ENCODE measurements around the gene TMEM201.

The TMEM201 gene

DNA sequence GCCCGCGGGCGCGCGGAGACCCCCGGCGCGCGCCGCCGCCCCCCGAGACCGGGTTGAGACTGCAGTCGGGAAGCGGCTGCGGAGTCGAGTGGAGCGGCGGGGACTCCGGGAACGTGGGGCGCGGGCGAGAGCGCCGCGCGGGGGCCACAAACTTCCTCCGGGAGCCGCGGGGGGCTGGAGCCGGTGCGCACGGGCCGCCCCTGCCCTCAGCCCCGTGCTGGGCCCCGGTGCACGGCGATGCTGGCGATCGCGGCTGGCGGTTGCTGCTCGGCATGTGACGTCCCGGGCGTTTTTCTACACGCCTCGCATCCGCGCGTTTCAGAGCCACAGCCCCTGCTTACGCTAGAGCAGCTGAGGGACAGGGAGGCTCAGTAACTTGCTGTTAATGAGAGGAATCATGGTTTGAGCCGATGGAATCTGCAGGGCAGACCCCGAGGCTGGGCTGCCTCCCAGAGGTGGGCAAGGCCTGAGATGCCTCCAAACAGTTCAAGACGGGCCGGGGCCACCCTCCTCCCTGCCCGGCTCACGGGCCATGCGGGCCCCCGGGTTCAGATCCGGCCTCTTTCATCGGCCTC, 520 bp downstream of the TMEM201 start:
- H3K4ac ChIP-seq (ENCODE audit: low read depth in 1 of 2, low read length in 2 of 2), result no peak overlapping the region
- H3K18ac ChIP-seq (ENCODE audit: low read depth in 1 of 2, low read length in 2 of 2), result peak overlapping the region in 1 of 2 experiments; percentile 81
- H3K4me1 ChIP-seq (ENCODE audit: control insufficient read depth, insufficient read depth, low read depth, low read length), result peaks cover 25% of the 10 kb centered on the region
- WGBS, result 1% methylated on average over 59 of the region's 63 CpGs
- peak overlapping the region; percentile 89 for H3K9ac ChIP-seq (ENCODE audit: low read length)
- no peaks in the 10 kb centered on the region for H3K9me3 ChIP-seq (ENCODE audit: control insufficient read depth, low read length)
- H2BK15ac ChIP-seq (ENCODE audit: low read depth, poor library complexity, severe bottlenecking), result no peak overlapping the region
- H3K23ac ChIP-seq (ENCODE audit: low read length in 2 of 2), result peak overlapping the region in 1 of 2 experiments; percentile 80
- H2AK5ac ChIP-seq (ENCODE audit: low read length, severe bottlenecking), result no peak overlapping the region
- DNase-seq, result peak; percentile 55
- peak overlapping the region; percentile 44 for H2AFZ ChIP-seq (ENCODE audit: low read depth, low read length)
- no peak overlapping the region for H3K27ac ChIP-seq (ENCODE audit: low read length, poor library complexity, severe bottlenecking)
- H3K79me1 ChIP-seq (replicated peaks; ENCODE audit: low read length, poor library complexity, severe bottlenecking), result peaks cover 17% of the 10 kb centered on the region
- H3K14ac ChIP-seq (ENCODE audit: low read length in 2 of 2), result no peak overlapping the region
- H2BK120ac ChIP-seq (ENCODE audit: low read depth, low read length), result no peak overlapping the region
- no peaks in the 10 kb centered on the region for H3K27me3 ChIP-seq (ENCODE audit: control insufficient read depth in 1 of 2, insufficient read depth in 1 of 2, low read length in 2 of 2)
- H2BK5ac ChIP-seq (ENCODE audit: low read depth, low read length, poor library complexity, severe bottlenecking), result no peak overlapping the region
- H3K36me3 ChIP-seq (ENCODE audit: control insufficient read depth in 1 of 2, insufficient read depth in 2 of 2, low read depth in 1 of 2, low read length in 2 of 2), result peaks cover 3 to 9% of the 10 kb centered on the region in 2 experiments
- no peak overlapping the region for H4K91ac ChIP-seq (ENCODE audit: low read length)
- H2BK12ac ChIP-seq (ENCODE audit: low read length in 2 of 2), result no peak overlapping the region
- peak overlapping the region; percentile 89 for H3K4me3 ChIP-seq (ENCODE audit: insufficient read depth in 1 of 2, low read depth in 1 of 2, low read length in 2 of 2)
- peak overlapping the region; percentile 84 for H3K4me2 ChIP-seq (ENCODE audit: low read length, poor library complexity, severe bottlenecking)
- H4K8ac ChIP-seq (ENCODE audit: low read length), result peak overlapping the region; percentile 27

- peaks cover 28% of the 10 kb centered on the region for H3K4me1 ChIP-seq (ENCODE audit: control insufficient read depth, insufficient read depth, low read depth, low read length)
- peak overlapping the region; percentile 89 for H3K4me3 ChIP-seq (ENCODE audit: insufficient read depth in 1 of 2, low read depth in 1 of 2, low read length in 2 of 2)
- no peaks in the 10 kb centered on the region for H3K9me3 ChIP-seq (ENCODE audit: control insufficient read depth, low read length)
- no peak overlapping the region for H2BK15ac ChIP-seq (ENCODE audit: low read depth, poor library complexity, severe bottlenecking)
- peak overlapping the region; percentile 89 for H3K9ac ChIP-seq (ENCODE audit: low read length)
- H2BK12ac ChIP-seq (ENCODE audit: low read length in 2 of 2), result no peak overlapping the region
- H4K91ac ChIP-seq (ENCODE audit: low read length), result no peak overlapping the region
- no peaks in the 10 kb centered on the region for H3K27me3 ChIP-seq (ENCODE audit: control insufficient read depth in 1 of 2, insufficient read depth in 1 of 2, low read length in 2 of 2)
- H3K4ac ChIP-seq (ENCODE audit: low read depth in 1 of 2, low read length in 2 of 2), result no peak overlapping the region
- H4K8ac ChIP-seq (ENCODE audit: low read length), result peak overlapping the region; percentile 27
- H2BK5ac ChIP-seq (ENCODE audit: low read depth, low read length, poor library complexity, severe bottlenecking), result no peak overlapping the region
- H3K14ac ChIP-seq (ENCODE audit: low read length in 2 of 2), result no peak overlapping the region
- peaks cover under 1 to 9% of the 10 kb centered on the region in 2 experiments for H3K36me3 ChIP-seq (ENCODE audit: control insufficient read depth in 1 of 2, insufficient read depth in 2 of 2, low read depth in 1 of 2, low read length in 2 of 2)
- no peak overlapping the region for H2AK5ac ChIP-seq (ENCODE audit: low read length, severe bottlenecking)
- peak overlapping the region; percentile 44 for H2AFZ ChIP-seq (ENCODE audit: low read depth, low read length)
- peak overlapping the region in 1 of 2 experiments; percentile 81 for H3K18ac ChIP-seq (ENCODE audit: low read depth in 1 of 2, low read length in 2 of 2)
- no peak overlapping the region for H3K23ac ChIP-seq (ENCODE audit: low read length in 2 of 2)
- DNase-seq, result peak; percentile 25
- peak overlapping the region; percentile 84 for H3K4me2 ChIP-seq (ENCODE audit: low read length, poor library complexity, severe bottlenecking)
- no peak overlapping the region for H2BK120ac ChIP-seq (ENCODE audit: low read depth, low read length)
- no peak overlapping the region for H3K27ac ChIP-seq (ENCODE audit: low read length, poor library complexity, severe bottlenecking)
- peaks cover 22% of the 10 kb centered on the region for H3K79me1 ChIP-seq (replicated peaks; ENCODE audit: low read length, poor library complexity, severe bottlenecking)
- WGBS, result 29% methylated on average over 6 of the region's 6 CpGs
These were observed 1.0 kb downstream of the TMEM201 start for GRCh38 chr1:9589719-9590157.

DNA sequence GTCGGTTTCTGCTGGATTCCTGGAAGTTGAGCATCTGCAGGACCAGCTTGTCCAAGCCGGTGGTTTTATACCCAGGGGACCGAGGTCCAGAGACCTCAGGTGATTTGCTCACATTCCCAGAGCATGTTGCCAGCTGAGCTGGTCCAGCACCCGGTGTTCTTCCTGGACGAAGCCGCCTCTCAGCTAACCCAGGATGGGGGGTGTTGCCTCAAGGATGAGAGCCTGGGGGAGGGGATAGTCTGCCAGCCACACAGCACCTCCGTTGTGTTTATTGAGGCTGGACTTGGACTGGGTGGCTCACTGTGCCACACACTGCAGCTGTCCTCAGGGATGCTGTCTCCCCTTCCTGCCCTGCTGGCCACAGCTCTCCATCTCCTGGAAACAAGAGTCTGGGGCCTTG, 1.5 kb downstream of the TMEM201 start:
- WGBS, result 80% methylated on average over 7 of the region's 7 CpGs
- Histone ChIP-seq H3K9ac (ENCODE audit: low read length) (peak overlapping the region; percentile 89), H3K27ac (ENCODE audit: low read length, poor library complexity, severe bottlenecking) (no peak overlapping the region), H2BK15ac (ENCODE audit: low read depth, poor library complexity, severe bottlenecking) (no peak overlapping the region), H4K8ac (ENCODE audit: low read length) (no peak overlapping the region), H3K36me3 (ENCODE audit: control insufficient read depth in 1 of 2, insufficient read depth in 2 of 2, low read depth in 1 of 2, low read length in 2 of 2) (peaks cover 0 to 9% of the 10 kb centered on the region in 2 experiments), H2BK120ac (ENCODE audit: low read depth, low read length) (no peak overlapping the region), H2AFZ (ENCODE audit: low read depth, low read length) (no peak overlapping the region), H3K18ac (ENCODE audit: low read depth in 1 of 2, low read length in 2 of 2) (no peak overlapping the region), H2AK5ac (ENCODE audit: low read length, severe bottlenecking) (no peak overlapping the region), H2BK5ac (ENCODE audit: low read depth, low read length, poor library complexity, severe bottlenecking) (no peak overlapping the region), H3K4me3 (ENCODE audit: insufficient read depth in 1 of 2, low read depth in 1 of 2, low read length in 2 of 2) (peak overlapping the region in 1 of 2 experiments; percentile 89), H3K4me2 (ENCODE audit: low read length, poor library complexity, severe bottlenecking) (no peak overlapping the region), H3K4me1 (ENCODE audit: control insufficient read depth, insufficient read depth, low read depth, low read length) (peaks cover 28% of the 10 kb centered on the region), H3K23ac (ENCODE audit: low read length in 2 of 2) (no peak overlapping the region), H3K79me1 (replicated peaks; ENCODE audit: low read length, poor library complexity, severe bottlenecking) (peaks cover 24% of the 10 kb centered on the region), H3K4ac (ENCODE audit: low read depth in 1 of 2, low read length in 2 of 2) (no peak overlapping the region), H3K14ac (ENCODE audit: low read length in 2 of 2) (no peak overlapping the region), H3K27me3 (ENCODE audit: control insufficient read depth in 1 of 2, insufficient read depth in 1 of 2, low read length in 2 of 2) (no peaks in the 10 kb centered on the region), H3K9me3 (ENCODE audit: control insufficient read depth, low read length) (no peaks in the 10 kb centered on the region), H4K91ac (ENCODE audit: low read length) (no peak overlapping the region), H2BK12ac (ENCODE audit: low read length in 2 of 2) (no peak overlapping the region)
- DNase-seq, result no peak

GRCh38 chr1:9590945-9591668, 2.4 kb downstream of the TMEM201 start:
- peaks cover 30% of the 10 kb centered on the region for H3K79me1 ChIP-seq (replicated peaks; ENCODE audit: low read length, poor library complexity, severe bottlenecking)
- no peak overlapping the region for H3K27ac ChIP-seq (ENCODE audit: low read length, poor library complexity, severe bottlenecking)
- no peak overlapping the region for H3K14ac ChIP-seq (ENCODE audit: low read length in 2 of 2)
- H3K9ac ChIP-seq (ENCODE audit: low read length), result no peak overlapping the region
- no peak for DNase-seq
- no peak overlapping the region for H3K18ac ChIP-seq (ENCODE audit: low read depth in 1 of 2, low read length in 2 of 2)
- H3K4ac ChIP-seq (ENCODE audit: low read depth in 1 of 2, low read length in 2 of 2), result no peak overlapping the region
- no peak overlapping the region for H2AFZ ChIP-seq (ENCODE audit: low read depth, low read length)
- no peak overlapping the region for H3K4me2 ChIP-seq (ENCODE audit: low read length, poor library complexity, severe bottlenecking)
- H2AK5ac ChIP-seq (ENCODE audit: low read length, severe bottlenecking), result no peak overlapping the region
- H3K4me1 ChIP-seq (ENCODE audit: control insufficient read depth, insufficient read depth, low read depth, low read length), result peaks cover 28% of the 10 kb centered on the region
- H2BK5ac ChIP-seq (ENCODE audit: low read depth, low read length, poor library complexity, severe bottlenecking), result no peak overlapping the region
- 98% methylated on average over 17 of the region's 19 CpGs for WGBS
- no peak overlapping the region for H4K91ac ChIP-seq (ENCODE audit: low read length)
- no peak overlapping the region for H2BK12ac ChIP-seq (ENCODE audit: low read length in 2 of 2)
- H3K36me3 ChIP-seq (ENCODE audit: control insufficient read depth in 1 of 2, insufficient read depth in 2 of 2, low read depth in 1 of 2, low read length in 2 of 2), result peaks cover 0 to 12% of the 10 kb centered on the region in 2 experiments
- no peaks in the 10 kb centered on the region for H3K9me3 ChIP-seq (ENCODE audit: control insufficient read depth, low read length)
- no peak overlapping the region for H3K23ac ChIP-seq (ENCODE audit: low read length in 2 of 2)
- H3K27me3 ChIP-seq (ENCODE audit: control insufficient read depth in 1 of 2, insufficient read depth in 1 of 2, low read length in 2 of 2), result no peaks in the 10 kb centered on the region
- H3K4me3 ChIP-seq (ENCODE audit: insufficient read depth in 1 of 2, low read depth in 1 of 2, low read length in 2 of 2), result no peak overlapping the region
- peak overlapping the region; percentile 1 for H2BK15ac ChIP-seq (ENCODE audit: low read depth, poor library complexity, severe bottlenecking)
- H4K8ac ChIP-seq (ENCODE audit: low read length), result no peak overlapping the region
- H2BK120ac ChIP-seq (ENCODE audit: low read depth, low read length), result no peak overlapping the region
